HG03565 (cell line): ENCODE data around the gene MTA3.

ENCODE experiments used
- ATAC-seq: cut with Tn5 transposase; IDR thresholded peaks from one replicate; pipeline ENCODE4 v1.9.1; 2021; ENCODE audit warnings: mild to moderate bottlenecking, moderate library complexity; ENCODE audit not compliant: unreplicated experiment

The MTA3 gene

DNA sequence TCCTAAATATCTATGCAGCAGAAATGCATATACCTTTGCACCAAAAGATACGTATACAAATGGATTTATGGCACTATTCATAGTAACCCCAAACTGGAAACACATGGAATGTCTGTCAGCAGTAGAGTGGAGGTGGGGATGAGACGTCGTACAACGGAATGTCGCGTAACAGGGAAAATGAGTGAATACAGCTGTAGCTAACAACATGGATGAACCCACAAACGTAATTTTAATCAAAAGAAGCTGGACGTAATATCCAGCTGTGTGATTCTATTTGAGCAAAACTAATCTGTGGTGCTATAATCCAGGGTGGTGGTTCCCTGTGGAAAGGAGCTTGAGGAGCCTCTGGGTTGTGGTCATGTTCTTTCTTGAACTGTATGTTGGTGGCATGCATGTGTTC is 89.9 kb downstream of the MTA3 start:
- no peak for ATAC-seq

DNA sequence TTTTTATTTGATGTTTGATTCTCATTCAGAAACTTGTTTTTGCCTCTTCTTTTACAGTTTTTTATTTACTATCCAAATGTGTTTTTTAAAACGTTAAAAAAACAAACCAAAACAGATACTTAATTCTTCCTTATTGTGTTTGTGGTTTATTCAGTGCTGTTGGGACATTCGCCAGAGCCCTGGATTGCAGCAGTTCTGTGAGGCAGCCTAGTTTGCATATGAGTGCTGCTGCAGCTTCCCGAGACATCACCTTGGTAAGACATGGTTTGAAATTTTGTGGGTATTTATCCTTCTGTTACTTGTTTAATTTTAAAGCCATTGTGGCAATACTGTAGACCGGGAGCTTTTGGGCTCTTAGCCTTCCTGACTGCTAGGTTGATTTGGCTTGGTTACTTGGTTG is 91.2 kb downstream of the MTA3 start:
- no peak for ATAC-seq

DNA sequence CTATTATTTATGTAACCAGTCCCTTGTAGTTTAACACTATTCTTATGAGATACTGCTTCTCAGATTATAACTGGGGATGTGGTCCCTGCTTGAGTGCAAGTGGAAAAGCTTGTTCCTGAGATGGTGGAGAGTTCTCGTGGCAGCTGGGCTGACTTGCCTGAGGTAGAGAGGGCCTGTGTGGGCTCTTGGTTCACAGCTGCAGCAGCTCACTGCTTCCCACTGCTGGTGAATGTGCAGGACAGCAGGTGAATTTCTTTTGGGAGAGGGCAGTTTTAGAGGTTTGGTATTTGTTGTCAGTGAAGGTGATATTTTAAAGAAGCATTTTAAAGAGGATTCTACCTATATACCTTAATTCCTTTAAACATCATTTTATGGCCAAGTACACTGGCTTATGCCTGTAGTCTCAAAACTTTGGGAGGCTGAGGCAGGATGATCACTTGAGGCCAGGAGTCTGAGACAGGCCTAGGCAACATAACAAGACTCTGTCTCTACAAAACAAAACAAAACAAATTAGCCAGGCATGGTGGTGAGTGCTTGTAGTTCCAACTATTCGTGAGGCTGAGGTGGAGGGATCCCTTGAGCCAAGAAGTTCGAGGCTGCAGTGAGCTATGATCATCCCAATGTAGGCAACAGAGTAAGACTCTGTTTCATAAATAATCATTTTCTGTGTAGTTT is 94.8 kb downstream of the MTA3 start:
- ATAC-seq: peak; percentile 74

DNA sequence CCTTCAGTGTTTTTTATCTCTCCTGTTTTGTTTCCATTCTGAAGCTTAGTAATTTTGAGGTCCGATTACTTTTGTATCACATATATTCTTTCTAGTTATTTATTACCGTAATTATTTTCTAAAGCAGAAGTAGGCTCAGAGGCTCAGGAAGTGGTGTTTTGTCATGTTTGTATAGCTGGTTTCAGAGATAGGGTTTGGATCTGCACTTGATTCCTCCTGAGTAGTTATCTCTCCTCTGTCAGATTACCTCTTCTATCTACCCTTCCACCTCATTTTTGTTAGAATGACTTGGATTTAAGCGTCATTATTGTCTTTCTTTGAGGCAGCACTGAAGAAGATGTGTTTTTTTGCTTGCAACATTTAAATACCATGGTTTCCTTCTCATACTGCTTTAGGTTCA is 95.4 kb downstream of the MTA3 start:
- no peak for ATAC-seq

DNA sequence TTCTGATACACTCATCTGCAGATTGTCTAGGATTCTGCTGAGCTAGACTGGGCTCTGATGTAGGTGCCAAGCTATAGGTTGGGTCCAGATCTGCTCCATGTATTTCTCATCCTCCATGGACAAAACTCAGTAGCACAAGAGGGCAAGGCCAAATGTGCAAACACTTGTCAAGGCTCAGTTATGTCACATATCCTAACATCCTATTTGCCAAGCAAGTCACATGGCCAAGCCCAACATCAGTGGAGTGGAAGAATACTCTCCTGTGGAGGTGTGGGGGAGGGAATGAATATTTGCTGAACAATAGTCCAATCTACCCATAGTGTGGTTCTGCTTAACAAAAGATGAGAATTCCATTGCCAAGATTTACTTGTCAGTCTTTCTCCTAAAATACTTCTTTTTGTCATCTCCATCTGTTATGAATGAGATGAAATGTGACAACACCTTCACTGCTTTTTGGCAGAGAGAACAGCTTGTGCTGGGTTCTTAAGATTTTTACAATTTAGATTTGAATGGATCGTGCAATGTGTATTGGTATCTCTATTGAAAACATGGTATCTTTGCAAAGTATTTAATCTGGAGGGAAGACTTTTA is 105.7 kb downstream of the MTA3 start:
- no peak for ATAC-seq

DNA sequence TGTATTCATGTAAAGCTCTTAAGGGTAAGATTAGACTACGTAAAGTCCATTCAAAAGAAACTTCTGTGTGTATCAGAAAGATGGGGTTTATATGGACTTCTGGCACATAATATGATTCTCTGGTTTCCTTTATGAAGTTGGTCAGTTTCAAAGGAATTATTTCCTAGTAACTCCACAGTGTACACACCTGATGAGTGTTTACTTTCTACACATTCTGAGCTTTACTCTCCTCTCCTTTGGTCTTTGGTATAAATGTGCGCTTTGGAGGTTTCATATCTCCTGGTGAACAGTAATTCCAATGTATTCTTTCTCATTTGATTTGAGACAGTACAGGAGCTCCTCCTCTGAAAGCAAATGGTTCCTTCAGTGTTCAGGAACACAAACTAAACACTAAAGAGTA is 107.4 kb downstream of the MTA3 start:
- no peak for ATAC-seq

DNA sequence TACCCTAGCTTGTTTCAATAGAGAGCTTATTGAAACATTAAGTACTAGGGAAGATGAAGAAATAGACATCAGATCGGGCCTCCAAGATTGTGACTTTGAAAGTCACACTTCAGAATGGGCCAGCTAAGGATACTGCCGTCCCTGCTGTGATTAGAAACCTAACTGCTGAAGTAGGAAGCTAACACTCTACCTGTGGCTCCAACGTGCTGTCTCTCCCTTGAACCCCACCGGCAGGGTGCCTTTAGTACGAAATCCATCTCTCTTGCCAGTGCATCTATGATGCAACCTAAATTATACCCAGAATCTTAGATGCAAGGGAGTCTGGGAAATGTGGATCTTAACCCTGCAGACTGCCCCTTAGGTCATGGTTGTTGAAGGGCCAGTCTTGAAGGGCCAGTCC is 116.9 kb downstream of the MTA3 start:
- ATAC-seq: no peak

DNA sequence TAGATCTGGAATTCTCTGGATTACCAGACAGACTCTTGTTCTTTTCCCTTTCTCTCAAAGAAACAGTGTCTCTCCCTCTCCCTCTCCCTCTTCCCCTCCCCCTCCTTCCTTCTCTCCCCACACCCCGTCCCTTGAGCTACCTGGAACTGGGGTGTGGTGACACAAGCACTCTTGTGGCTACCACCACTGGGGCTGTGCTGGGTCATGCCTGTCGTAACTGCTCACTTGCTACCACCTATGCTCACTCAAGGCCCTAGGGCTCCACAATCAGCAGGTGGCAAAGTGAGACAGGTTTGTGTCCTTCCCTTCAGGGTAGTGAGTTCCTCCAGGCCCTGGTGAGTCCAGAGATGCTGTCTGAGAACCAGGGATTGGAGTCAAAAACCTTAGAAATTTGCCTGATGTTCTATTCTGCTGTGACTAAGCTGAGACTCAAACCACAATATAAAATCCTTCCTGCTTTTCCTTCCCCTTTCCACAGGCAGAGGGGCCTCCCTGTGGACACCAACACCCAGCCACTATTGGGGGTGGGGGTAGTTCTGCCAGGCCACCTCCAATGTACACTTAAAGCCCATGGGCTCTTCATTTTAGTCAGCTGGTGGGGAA is 124.7 kb downstream of the MTA3 start:
- ATAC-seq: no peak

DNA sequence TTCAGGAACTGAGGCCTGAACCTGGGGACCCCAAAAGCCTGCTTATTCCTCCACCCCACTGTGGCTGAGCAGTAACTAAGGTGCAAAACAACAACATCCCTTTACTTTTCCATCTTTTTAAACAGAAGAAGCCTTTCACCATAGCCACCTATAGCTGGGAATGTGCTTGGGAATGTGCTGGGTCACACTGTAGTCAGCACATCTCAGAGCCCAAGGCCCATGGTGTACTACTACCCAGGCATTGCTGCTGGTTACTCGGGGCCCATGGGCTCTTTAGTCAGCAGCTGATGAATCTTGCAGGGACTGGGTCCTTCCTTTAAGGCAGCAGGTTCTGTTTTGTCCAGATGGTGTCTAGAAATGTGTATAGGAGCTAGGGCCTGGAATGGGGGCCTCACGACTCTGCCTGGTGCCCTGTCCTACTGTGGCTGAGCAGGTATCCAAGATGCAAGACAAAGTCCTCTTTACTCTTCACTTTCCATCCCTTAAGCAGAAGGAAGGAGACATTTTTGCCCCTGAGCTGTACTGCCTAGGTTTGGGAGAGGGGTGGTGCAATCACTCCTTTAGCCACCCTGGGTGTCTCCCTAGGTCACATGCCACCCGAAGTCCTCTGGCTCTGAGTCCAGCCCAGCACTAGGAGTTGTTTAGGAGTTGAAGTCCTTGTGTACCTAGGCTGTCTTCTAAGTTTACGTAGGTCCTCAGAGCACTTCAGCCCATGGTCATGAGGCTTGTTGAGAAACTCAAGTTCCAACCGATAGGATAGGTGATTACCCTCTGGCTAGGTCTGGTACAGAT is 125.5 kb downstream of the MTA3 start:
- no peak for ATAC-seq

DNA sequence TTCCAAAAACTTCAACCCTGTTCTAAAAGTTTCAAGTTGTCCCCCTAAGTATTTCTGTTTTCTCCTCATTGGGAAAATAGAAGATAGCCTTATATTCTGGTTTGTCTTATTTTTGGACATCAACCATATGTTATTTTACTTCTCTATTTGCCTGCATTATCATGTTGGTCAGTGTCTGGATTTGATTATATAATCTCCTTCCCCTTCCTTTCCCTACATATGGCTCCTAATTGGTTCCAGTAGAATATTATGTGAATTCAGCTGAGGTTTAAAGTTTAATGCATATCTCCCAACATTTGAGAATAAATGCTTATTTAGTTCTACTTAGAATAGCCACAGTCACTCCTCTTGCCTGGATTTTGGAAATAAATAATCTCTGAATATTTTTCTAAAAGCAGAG is 128.6 kb downstream of the MTA3 start:
- ATAC-seq: no peak

DNA sequence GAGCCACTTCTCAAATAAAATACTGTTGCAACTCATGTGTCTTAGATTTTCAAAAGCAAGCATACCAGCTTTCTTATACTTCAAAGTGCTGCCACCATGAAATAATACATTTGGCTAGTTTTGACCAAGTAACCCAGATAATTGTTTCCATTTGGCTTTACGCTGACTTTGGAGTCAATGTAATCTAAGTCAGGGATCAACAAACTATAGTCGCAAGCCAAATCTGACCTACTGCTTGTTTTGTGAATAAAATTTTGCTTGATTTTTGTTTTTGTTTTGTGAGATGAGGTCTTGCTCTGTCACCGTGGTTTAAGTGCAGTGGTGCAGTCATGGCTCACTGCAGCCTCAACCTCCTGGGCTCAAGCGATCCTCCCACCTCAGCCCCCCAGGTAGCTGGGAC is 130.5 kb downstream of the MTA3 start:
- ATAC-seq: no peak

DNA sequence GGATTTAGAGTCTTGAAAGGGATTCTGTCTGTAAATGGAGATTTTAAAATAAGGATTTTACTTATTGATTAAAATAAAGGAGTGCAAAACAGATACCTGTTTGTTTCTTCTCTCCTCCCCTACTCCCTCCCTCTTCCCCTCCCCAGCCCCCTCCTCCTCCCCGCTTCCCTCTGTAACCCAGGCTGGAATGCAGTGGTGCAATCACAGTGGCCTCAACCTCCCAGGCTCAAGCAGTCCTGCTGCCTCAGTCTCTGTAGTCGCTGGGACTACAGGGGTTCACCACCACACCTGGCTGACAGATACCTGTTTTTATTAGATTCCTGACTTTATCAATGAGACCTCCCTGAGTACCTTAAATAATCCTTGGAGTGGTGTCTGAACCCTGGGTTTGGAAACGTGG is 138.4 kb downstream of the MTA3 start:
- ATAC-seq: no peak

DNA sequence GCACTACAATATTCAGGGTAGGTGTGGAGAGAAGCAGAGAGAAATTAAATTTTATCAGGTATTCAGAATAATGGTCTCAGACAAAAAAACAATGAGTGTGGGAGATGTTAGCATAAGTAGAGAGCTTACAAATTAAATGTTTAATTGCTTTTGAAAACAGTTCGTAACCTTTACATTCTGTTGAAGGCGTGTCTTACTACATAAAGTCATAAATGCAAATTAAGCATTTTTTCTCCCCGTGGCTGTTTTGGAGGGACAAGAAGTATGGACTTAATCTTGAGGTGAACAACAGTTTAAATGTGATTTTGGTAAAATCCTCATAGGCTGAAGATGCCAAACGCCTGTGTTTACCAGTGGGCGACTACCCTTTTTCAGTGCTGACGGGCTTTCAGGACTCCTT is 139.7 kb downstream of the MTA3 start:
- ATAC-seq: no peak

DNA sequence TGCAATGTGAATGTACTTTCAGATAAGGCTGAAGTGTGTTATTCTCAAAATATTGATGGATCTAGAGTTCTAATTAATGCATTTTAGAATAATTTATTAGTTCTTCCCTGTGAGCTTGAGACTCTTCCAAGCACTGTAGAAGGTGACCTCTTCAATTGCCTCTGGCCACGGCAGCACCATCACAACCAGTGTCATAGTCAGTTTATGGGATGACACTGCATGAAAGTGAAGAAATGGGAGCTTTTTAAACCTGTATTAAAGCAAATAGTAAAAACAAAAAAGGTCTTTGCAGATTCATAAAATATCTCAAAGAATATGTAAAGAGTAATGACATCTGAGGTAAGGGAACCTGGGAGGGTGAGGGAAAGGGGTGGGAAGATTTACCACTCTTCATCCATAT is 143.5 kb downstream of the MTA3 start:
- ATAC-seq: no peak

DNA sequence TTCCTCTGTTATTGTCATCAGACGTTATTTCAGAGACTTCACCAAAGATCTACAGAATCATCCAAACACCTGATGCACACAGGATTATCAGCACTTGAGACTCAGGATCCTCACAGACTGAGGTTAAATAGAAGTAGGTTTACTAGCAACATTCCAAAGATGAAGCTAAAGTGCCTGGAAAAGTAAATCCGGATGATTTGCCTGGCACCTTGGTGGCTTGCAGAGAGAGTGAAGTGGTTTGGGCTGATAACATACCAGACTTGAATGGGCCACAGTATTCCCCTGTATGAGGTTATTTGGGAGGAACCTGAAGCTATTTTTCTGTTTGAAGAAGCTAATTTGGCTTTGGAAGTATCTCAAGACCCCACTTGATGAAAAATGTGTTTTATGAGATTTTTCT is 144.5 kb downstream of the MTA3 start:
- no peak for ATAC-seq

DNA sequence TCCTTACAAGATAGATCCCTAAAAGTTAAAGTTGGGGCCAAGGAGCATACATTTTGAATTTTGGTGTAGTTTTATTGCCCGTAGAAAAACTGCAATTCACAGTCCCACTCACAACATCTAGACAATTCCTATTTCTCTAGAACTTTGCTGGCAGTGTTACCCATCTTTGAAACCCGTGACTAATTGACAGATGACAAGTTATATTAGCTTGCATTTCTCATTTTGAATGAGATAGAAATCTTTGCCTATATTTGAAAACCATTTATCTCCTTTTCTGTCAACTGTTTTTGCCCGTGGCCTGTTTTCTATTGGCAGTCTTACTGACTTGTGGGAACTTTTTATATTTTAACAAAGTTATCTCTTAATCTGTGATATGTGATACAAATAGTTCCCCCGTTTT is 145.5 kb downstream of the MTA3 start:
- ATAC-seq: no peak

DNA sequence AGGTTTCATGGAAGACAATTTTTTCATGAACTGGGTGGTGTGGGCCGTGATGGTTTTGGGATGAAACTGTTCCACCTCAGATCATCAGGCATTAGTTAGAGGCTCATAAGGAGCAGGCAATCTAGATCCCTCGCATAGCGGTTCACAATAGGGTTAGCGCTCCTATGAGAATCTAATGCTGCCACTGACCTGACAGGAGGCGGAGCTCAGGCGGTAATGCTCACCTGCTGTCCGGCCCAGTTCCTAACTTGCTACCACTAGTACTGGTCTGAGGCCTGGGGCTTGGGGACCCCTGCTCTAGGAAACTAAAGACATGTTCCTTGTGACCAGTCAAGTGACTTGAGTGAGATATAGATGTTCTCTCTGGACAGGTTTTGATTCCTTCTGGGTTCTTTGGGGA is 146.3 kb downstream of the MTA3 start:
- no peak for ATAC-seq

DNA sequence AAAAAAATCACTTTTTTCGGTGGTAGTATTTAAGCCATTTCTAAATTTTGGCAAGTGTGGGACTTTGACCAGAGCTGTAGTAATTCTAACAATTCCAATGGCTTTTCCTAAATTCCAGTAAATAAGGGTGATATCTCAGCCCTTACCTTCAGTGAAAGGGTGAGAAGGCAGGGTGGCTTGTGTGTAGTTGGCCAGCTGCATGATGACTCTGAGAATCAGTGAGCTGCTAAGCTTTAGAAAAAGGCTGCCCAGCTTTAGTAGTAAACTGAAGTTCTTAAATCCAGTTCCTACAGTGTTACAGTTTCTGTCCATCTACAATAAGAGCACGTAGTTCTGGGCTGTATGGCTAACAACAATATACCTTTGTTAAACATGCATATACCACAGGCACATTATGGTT is 153.5 kb downstream of the MTA3 start:
- no peak for ATAC-seq

DNA sequence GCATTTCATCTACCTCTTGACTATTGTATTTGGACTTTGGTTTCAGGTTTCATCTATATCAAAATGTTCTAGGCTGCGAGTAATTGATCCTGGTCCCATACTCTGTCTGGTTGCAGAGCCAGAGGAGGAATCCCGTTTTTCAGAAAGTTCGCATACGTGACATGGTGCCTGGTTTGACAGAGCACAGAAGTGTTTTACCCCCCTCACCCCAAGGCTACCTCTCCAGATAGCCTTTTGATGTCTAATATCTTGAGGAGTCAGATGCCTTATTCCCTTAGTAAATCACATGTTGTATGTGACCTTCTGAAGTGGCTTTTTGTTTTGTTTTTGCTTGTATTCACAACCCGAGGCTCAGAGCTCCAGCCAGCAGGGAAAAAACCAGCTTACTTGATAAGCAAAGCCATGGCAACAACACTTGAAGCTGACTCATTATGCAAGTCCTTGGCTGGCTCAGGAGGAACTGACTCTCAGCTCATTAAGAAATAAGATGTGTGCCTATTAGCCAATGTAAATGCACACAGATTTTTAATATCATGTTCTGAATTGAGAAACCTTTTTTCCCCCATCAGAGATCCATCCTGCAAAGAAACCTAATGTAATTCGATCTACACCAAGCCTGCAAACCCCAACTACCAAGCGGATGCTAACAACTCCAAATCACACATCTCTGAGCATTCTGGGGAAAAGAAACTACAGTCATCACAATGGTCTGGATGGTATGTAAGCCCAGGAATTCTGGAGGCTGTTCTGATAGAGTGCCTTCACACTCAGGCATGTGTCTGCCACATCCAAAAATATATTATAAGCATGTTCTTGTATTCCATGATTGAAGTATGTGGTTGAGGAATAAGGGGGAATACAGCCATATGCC is 154.1 kb downstream of the MTA3 start:
- ATAC-seq: peak; percentile 98

DNA sequence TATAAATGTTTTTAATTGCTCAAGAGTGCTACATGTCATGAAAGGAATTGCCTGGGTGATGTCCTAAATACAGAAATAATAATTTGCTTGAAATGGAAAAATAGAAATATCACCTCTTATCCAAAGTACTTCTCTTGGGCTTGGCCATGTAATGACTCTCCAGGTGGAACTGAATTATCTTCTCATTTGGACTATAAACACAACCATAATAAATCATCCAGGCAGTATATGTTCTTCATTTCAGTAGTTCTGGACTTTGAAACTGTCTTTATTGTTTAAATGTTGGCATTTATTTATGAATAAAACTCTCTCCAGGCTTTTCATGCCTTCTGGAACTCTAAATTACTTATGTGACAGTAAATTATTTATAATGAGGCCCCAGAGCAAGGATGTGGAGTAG is 155.0 kb downstream of the MTA3 start:
- ATAC-seq: no peak

DNA sequence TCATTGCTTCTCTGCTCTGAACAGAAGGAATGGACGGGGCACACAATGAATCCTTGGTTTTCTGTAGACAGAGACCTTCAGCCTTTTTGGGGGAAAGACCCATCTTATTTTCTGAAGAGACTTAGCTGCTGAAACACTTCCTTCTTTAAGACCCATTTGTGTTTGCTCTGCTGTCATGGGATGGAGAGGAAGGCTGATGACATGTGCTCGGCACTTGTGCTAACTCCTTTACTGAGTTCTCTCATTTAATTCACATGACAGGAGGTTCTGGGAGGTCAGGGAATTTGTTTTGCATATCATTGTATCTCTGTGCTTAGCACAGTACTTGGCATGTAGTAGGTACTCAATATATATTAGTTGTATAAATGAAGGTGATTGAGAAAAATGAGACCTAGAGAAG is 156.5 kb downstream of the MTA3 start:
- no peak for ATAC-seq
